NCI-H2196 (cell line): Measurements from ENCODE around the gene ANKS1B.

Source experiments
- DNase-seq: peaks from one replicate; lab custom pipeline; 2025; ENCODE audit not compliant: unreplicated experiment; lab: John Stamatoyannopoulos, UW

Gene ANKS1B

GRCh38 chr12:98719515-98720504 is 1264.9 kb downstream of the ANKS1B start:
- DNase-seq = no peak

DNA sequence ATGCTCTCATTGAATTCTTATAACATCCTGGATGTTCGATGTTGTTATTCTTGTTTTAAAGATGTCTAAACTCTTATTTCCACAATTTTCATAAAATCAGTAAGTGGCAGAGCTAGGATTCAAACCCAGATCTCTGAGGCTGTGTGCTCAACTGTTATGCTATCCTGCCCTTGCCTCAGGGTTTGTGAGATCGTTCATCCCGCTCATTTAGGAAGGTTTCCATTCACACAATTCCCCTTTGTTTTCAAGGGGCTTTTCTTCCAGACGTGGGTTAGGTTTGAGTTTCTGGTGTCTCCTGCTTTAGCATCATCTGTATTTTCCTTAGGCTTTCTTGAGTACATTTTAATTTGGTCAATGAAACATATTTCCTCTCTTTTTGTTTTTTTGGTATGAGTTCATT is 1270.3 kb downstream of the ANKS1B start:
- no peak for DNase-seq

DNA sequence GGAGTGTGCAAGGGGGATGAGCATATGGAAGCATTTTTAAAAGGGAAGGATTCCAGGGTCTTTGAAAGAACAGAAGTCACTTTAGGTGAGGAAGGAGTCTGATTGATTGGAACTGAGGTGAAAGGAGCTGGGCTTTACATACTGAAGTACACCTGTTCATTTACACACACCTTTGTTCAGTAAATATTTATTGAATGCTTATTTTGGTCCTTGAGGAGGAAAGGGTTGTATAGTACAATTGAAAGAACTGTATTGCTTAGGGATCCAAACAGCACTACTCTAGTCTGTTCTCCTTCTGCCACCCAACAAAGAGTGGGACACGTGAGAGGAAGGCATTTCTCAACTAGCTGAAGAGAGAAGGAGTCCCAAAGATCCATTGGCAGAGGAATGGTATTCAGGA is 1275.7 kb downstream of the ANKS1B start:
- no peak for DNase-seq

- DNase-seq = peak; percentile 13
These were observed 1283.6 kb downstream of the ANKS1B start for GRCh38 chr12:98701166-98701565.

DNA sequence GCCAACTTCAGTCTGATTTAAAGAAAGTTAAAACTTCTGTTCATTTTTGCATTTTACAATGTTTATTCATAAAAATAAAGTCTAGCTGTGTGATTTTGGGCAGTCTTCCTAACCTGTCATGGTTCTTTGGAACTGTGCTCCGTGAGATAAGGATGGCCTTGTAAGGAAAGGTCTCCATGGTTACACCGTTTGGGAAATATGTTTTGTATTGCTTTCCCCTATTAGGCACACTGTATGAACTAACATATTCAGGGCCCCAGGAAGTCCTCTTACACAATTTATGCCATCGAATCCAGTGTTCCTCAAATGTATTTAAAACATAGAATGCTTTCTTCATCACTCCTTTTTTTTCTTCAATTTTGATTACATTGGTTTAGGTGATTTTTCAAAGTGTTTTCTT is 1285.2 kb downstream of the ANKS1B start:
- DNase-seq = no peak

GRCh38 chr12:98698603-98699463 is 1285.9 kb downstream of the ANKS1B start:
- peak; percentile 65 for DNase-seq

DNA sequence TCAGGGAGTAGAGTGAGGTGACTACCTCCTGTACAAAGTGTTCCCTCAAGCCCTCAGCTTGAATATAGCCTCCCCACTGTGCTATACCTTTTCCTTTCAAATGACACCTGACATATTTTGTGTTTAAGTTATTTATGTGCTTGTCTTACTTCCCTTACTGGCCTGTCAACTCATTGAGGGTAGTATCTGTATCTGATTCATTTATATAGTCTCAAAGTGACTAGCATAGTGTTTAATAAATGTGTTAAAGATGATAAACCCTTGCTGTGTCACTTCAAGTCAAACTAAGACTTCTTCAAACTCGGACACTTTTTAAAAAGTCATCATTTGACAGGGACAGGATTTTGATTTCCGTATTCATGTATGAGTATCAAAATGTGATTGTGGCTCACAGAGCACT is 1287.5 kb downstream of the ANKS1B start:
- no peak for DNase-seq

GRCh38 chr12:98696036-98696646 is 1288.6 kb downstream of the ANKS1B start:
- no peak for DNase-seq

GRCh38 chr12:98691351-98691750 is 1293.4 kb downstream of the ANKS1B start:
- DNase-seq = no peak

GRCh38 chr12:98686603-98687002 is 1298.1 kb downstream of the ANKS1B start:
- DNase-seq = no peak
